Left lung (tissue), 10 donors: ENCODE data around the gene SGCG. TPM values are rescaled to one million over a fixed set of nuclear protein-coding genes. Genes with fewer than 3 reads are reported as not detected.

ENCODE experiments used
- ATAC-seq: fragments of 200-7000 bp; cut with Tn5 transposase; one replicate; pipeline ENCODE4 v1.9.1; 2020; ENCODE audit warnings: moderate library complexity
- DNase-seq, 4 donors: peaks; one replicate each; pipeline ENCODE4 v3.0.0-alpha.2; 2013 to 2020
- H3K27ac ChIP-seq, 2 donors: fragments of 200-600 bp; sonication (generic) in 1 of 2; one replicate each; pipeline versions ENCODE4 v1.5.0 to v1.8.0; 2020 to 2021
- H3K27me3 ChIP-seq, 2 donors: fragments of 200-600 bp; sonication (generic) in 1 of 2; one replicate each; pipeline versions ENCODE4 v1.5.0 to v1.8.0; 2020 to 2021
- H3K36me3 ChIP-seq, 2 donors: fragments of 200-600 bp; sonication (generic) in 1 of 2; one replicate each; pipeline versions ENCODE4 v1.5.0 to v1.8.0; 2020 to 2021
- H3K4me1 ChIP-seq, 2 donors: fragments of 200-600 bp; one replicate each; pipeline ENCODE4 v1.8.0; 2021
- H3K4me3 ChIP-seq, 2 donors: fragments of 200-600 bp; sonication (generic) in 1 of 2; one replicate each; pipeline versions ENCODE4 v1.5.0 to v1.8.0; 2020 to 2021; ENCODE audit warnings: mild to moderate bottlenecking in 1 of 2
- H3K9me3 ChIP-seq, 2 donors: fragments of 200-600 bp; sonication (generic) in 1 of 2; one replicate each; pipeline versions ENCODE4 v1.5.0 to v1.8.0; 2020 to 2021
- CTCF ChIP-seq, 2 donors: fragments of 200-600 bp; sonication (generic) in 1 of 2; IDR thresholded peaks; one replicate each; pipeline versions ENCODE4 v1.5.0 to v1.8.0; 2021; ENCODE audit warnings: antibody characterized with exemption in 2 of 2
- intact Hi-C, 2 donors: fragments of 100-400 bp; cut with DNase I; formaldehyde crosslinking; loops; one replicate each; pipeline versions ENCODE4 v1.11.2 to v1.14.2; 2022
- polyA plus RNA-seq, 6 donors: library from polyadenylated mRNA; unstranded; fragments of 120-200 nt; gene quantifications; one replicate each; pipeline ENCODE4 v1.2.1, GENCODE V29; 2013; ENCODE audit not compliant: insufficient read length in 6 of 6
- total RNA-seq, 2 donors: library from RNA; stranded (reverse); fragmentation: NEBNext Ultra II Directional; extraction: Animal tissue kit (Norgen Biotek cat#: 25700); gene quantifications; one replicate each; pipeline ENCODE4 v1.2.1, GENCODE V29; 2021
- donor health status: DM: no; HTN: yes; CAD: no.
- donor health status: DM: no; HTN: no; CAD: no.

Gene SGCG
- total and polyA plus RNA-seq, 8 donors, result 2.1 to 16.4 (median 12.5) TPM

- no peak for DNase-seq
- peaks cover 0 to 49% of the 10 kb centered on the region in 2 donors for H3K36me3 ChIP-seq
- no peaks in the 10 kb centered on the region for H3K4me1 ChIP-seq
- no peaks in the 10 kb centered on the region for H3K27me3 ChIP-seq
- H3K27ac ChIP-seq, result no peak overlapping the region
- ATAC-seq, result no peak
- H3K9me3 ChIP-seq, result no peaks in the 10 kb centered on the region
- intact Hi-C loops, result no loop called here
- TF ChIP-seq CTCF (IDR thresholded peaks at IDR 0.05), result no peak
- no peak overlapping the region for H3K4me3 ChIP-seq
Observed at GRCh38 chr13:23357349-23357748, 176.6 kb downstream of the SGCG start.

GRCh38 chr13:23359882-23360281 is 179.1 kb downstream of the SGCG start:
- DNase-seq (no peak), ATAC-seq (no peak)
- Histone ChIP-seq H3K4me3 (no peak overlapping the region), H3K27me3 (no peaks in the 10 kb centered on the region), H3K4me1 (no peaks in the 10 kb centered on the region), H3K36me3 (peaks cover 0 to 67% of the 10 kb centered on the region in 2 donors), H3K27ac (no peak overlapping the region), H3K9me3 (no peaks in the 10 kb centered on the region)
- intact Hi-C loops, result no loop called here
- TF ChIP-seq CTCF (IDR thresholded peaks at IDR 0.05), result no peak

GRCh38 chr13:23365652-23366051 is 184.9 kb downstream of the SGCG start:
- no peaks in the 10 kb centered on the region for H3K27me3 ChIP-seq
- intact Hi-C loops, result no loop called here
- peaks cover 0 to 87% of the 10 kb centered on the region in 2 donors for H3K36me3 ChIP-seq
- no peaks in the 10 kb centered on the region for H3K9me3 ChIP-seq
- H3K4me3 ChIP-seq, result no peak overlapping the region
- ATAC-seq (no peak), DNase-seq (no peak)
- H3K4me1 ChIP-seq, result no peaks in the 10 kb centered on the region
- no peak overlapping the region for H3K27ac ChIP-seq
- no peak for TF ChIP-seq CTCF (IDR thresholded peaks at IDR 0.05)

GRCh38 chr13:23367907-23368306 is 187.1 kb downstream of the SGCG start:
- Histone ChIP-seq H3K4me3 (no peak overlapping the region), H3K27me3 (no peaks in the 10 kb centered on the region), H3K9me3 (no peaks in the 10 kb centered on the region), H3K27ac (no peak overlapping the region), H3K36me3 (peaks cover 0 to 78% of the 10 kb centered on the region in 2 donors), H3K4me1 (no peaks in the 10 kb centered on the region)
- ATAC-seq, result no peak
- no peak for TF ChIP-seq CTCF (IDR thresholded peaks at IDR 0.05)
- DNase-seq, result no peak
- intact Hi-C loops, result no loop called here

- Histone ChIP-seq H3K27me3 (no peaks in the 10 kb centered on the region), H3K4me1 (peaks cover 0 to 16% of the 10 kb centered on the region in 2 donors), H3K27ac (no peak overlapping the region), H3K36me3 (peaks cover 0 to 35% of the 10 kb centered on the region in 2 donors), H3K4me3 (no peak overlapping the region), H3K9me3 (no peaks in the 10 kb centered on the region)
- no peak for TF ChIP-seq CTCF (IDR thresholded peaks at IDR 0.05)
- intact Hi-C loops, result no loop called here
- peak in 1 of 4 donors; percentile 66 for DNase-seq
- no peak for ATAC-seq
Observed at GRCh38 chr13:23372264-23372906, 191.6 kb downstream of the SGCG start.
